Measurements from ENCODE around the gene SNX25. TPM values are rescaled to one million over a fixed set of nuclear protein-coding genes. Genes with fewer than 3 reads are reported as not detected.
"Not testable (repeated sequence)": the region's sequence is repeated elsewhere in the genome, so short reads cannot be mapped to it uniquely, and the experiment has no call there.

Gene SNX25
- total RNA-seq, 1 donor from 2014 or later, result 27.5 TPM

DNA sequence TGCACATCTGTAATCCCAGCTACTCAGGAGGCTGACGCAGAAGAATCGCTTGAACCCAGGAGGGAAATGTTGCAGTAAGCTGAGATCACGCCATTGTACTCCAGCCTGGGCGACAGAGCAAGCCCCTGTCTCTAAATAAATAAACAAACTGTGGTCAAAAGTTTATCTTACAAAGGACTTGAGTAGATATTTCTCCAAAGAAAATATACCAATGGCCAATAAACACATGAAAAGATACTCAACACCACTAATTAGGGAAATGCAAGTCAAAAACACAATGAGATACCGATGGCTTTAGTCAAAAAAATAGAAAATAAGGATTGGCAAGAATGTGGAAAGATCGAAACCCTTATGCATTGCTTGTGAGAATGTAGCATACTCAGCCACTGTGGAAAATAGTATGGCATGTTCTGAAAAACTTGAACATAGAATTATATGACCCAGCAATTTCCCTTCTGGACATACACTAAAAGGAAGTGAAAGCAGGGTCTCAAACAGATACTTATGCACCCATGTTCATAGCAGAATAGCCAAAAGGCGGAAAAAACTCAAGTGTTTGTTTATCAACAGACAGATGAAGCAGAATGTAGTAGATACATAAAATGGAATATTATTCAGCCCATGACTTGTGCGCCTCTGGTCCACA lies 3.6 kb upstream of the SNX25 start:
- no peak overlapping the region for H3K27ac Mint-ChIP-seq (ENCODE audit: unreplicated experiment)
- H3K27me3 Mint-ChIP-seq (ENCODE audit: unreplicated experiment), result peaks cover 12% of the 10 kb centered on the region
- H3K9me3 Mint-ChIP-seq (ENCODE audit: unreplicated experiment), result peaks cover 10% of the 10 kb centered on the region
- peaks cover 9% of the 10 kb centered on the region for H3K4me1 Mint-ChIP-seq (ENCODE audit: low read depth, unreplicated experiment)
- no peak overlapping the region for H3K4me3 Mint-ChIP-seq (ENCODE audit: unreplicated experiment)
- H3K36me3 Mint-ChIP-seq (ENCODE audit: unreplicated experiment), result no peaks in the 10 kb centered on the region
- TF ChIP-seq, protein P1, sequence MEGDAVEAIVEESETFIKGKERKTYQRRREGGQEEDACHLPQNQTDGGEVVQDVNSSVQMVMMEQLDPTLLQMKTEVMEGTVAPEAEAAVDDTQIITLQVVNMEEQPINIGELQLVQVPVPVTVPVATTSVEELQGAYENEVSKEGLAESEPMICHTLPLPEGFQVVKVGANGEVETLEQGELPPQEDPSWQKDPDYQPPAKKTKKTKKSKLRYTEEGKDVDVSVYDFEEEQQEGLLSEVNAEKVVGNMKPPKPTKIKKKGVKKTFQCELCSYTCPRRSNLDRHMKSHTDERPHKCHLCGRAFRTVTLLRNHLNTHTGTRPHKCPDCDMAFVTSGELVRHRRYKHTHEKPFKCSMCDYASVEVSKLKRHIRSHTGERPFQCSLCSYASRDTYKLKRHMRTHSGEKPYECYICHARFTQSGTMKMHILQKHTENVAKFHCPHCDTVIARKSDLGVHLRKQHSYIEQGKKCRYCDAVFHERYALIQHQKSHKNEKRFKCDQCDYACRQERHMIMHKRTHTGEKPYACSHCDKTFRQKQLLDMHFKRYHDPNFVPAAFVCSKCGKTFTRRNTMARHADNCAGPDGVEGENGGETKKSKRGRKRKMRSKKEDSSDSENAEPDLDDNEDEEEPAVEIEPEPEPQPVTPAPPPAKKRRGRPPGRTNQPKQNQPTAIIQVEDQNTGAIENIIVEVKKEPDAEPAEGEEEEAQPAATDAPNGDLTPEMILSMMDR (IDR thresholded peaks at IDR 0.05; ENCODE audit: partially characterized antibody, unreplicated experiment), result no peak
- no peak for DNase-seq

DNA sequence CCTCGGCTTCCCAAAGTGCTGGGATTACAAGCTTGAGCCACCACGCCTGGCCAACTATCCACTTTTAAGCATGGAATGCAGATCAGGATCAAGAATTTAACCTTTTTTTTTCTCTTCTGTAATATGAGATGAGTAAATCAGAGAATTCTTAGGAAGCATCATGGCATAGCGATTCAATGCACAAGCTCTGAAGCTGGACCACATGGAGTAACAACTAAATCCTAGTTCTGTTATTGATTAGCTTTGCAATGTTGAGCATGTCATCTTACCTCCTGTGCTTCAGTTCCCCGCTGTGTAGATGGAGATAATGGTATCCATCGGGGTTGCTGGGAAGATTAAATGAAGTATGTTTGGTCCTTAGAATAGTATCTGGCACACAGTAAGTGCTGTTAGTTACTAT lies 1.9 kb upstream of the SNX25 start:
- TF ChIP-seq, protein P1 (IDR thresholded peaks at IDR 0.05; ENCODE audit: partially characterized antibody, unreplicated experiment), result no peak
- peaks cover 11% of the 10 kb centered on the region for H3K27me3 Mint-ChIP-seq (ENCODE audit: unreplicated experiment)
- no peak for DNase-seq
- H3K27ac Mint-ChIP-seq (ENCODE audit: unreplicated experiment), result no peak overlapping the region
- peaks cover 15% of the 10 kb centered on the region for H3K4me1 Mint-ChIP-seq (ENCODE audit: low read depth, unreplicated experiment)
- no peaks in the 10 kb centered on the region for H3K36me3 Mint-ChIP-seq (ENCODE audit: unreplicated experiment)
- H3K4me3 Mint-ChIP-seq (ENCODE audit: unreplicated experiment), result no peak overlapping the region
- peaks cover 20% of the 10 kb centered on the region for H3K9me3 Mint-ChIP-seq (ENCODE audit: unreplicated experiment)

DNA sequence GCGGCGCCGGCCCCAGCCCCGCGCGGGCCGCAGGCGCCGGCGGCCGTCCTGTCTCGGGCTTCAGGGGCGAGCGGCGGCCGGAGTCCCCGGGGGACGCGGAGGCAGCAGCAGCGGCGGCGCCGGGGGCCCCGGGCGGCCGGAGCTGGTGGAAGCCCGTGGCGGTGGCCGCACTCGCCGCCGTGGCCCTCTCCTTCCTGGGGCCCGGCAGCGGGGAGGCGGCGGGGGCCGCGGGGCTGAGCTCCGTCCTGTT lies 379 bp downstream of the SNX25 start:
- not testable (repeated sequence) for H3K27ac Mint-ChIP-seq (ENCODE audit: unreplicated experiment); H3K36me3 Mint-ChIP-seq (ENCODE audit: unreplicated experiment); DNase-seq; H3K27me3 Mint-ChIP-seq (ENCODE audit: unreplicated experiment); H3K4me3 Mint-ChIP-seq (ENCODE audit: unreplicated experiment)
- peaks cover 15% of the 10 kb centered on the region for H3K9me3 Mint-ChIP-seq (ENCODE audit: unreplicated experiment)
- peaks cover 15% of the 10 kb centered on the region for H3K4me1 Mint-ChIP-seq (ENCODE audit: low read depth, unreplicated experiment)

DNA sequence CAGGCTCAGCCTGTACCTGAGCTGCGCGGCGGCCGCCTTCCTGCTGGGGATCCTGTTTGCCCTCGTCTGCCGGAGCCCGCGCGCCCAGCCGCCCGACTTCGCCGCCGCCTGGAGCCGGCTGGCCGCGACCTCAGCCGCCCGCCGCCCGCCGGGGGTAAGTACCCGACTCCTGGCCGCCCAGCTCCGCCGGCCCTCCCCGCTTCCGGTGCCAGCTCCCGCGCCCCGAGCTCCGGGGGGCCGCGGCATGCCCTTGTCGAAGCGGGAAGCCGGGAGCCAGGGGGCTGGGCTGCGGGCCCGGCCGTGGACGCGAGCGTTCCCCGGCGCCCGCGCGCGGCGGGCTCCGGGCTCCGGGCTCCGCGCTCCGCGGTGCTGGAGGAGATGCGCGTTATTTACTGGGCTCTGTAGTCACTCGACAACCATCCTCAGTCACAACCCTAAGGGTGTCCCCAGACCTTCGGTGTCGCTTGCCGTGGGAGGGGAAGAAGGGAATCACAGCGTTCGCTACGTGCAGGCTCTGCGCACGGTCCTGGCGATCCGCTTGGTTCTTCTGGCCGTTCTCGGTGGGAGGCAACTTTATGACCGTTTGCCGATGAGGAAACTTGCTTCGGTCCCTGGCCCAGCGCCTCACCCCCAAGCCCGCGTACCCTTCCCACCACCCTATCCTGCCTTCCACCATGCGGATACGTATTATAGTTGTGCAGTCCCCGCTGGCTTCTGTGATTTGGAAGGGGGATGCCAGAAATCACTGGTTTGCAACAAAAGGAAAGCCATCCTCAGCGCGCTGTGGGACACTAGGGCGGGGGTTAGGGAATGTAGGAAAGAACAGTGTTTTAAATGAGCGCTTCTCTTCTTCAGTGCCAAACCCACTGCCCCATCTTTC lies 944 bp downstream of the SNX25 start:
- H3K4me1 Mint-ChIP-seq (ENCODE audit: low read depth, unreplicated experiment), result peaks cover 15% of the 10 kb centered on the region
- H3K27ac Mint-ChIP-seq (ENCODE audit: unreplicated experiment), result peak overlapping the region; percentile 88
- H3K36me3 Mint-ChIP-seq (ENCODE audit: unreplicated experiment), result no peaks in the 10 kb centered on the region
- H3K4me3 Mint-ChIP-seq (ENCODE audit: unreplicated experiment), result peak overlapping the region; percentile 93
- TF ChIP-seq, protein P1 (IDR thresholded peaks at IDR 0.05; ENCODE audit: partially characterized antibody, unreplicated experiment), result no peak
- peak; percentile 66 for DNase-seq
- H3K27me3 Mint-ChIP-seq (ENCODE audit: unreplicated experiment), result peaks cover 5% of the 10 kb centered on the region
- H3K9me3 Mint-ChIP-seq (ENCODE audit: unreplicated experiment), result peaks cover 15% of the 10 kb centered on the region

DNA sequence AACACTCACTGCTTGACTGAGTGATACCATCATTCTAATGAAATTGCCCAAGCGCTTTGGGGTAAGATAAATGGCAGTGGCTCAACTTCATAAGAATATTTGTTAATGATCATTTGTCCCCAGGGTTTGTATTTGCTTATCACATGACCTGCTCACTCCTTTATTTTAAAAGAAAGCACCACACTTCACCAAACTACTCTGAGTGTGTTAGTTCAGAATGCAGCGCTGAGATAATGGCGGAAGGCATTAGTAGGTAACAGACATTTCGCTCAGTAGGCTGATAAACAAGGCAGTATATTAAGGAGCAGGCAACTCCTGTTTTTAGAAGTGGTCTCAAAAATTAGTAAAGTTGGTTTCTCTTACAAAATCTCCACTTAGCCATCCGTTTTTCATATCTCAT lies 1.6 kb downstream of the SNX25 start:
- Mint-ChIP-seq H3K4me3 (ENCODE audit: unreplicated experiment) (peak overlapping the region; percentile 93), H3K9me3 (ENCODE audit: unreplicated experiment) (peaks cover 15% of the 10 kb centered on the region), H3K27me3 (ENCODE audit: unreplicated experiment) (peaks cover 5% of the 10 kb centered on the region), H3K36me3 (ENCODE audit: unreplicated experiment) (no peaks in the 10 kb centered on the region), H3K27ac (ENCODE audit: unreplicated experiment) (peak overlapping the region; percentile 88), H3K4me1 (ENCODE audit: low read depth, unreplicated experiment) (peaks cover 15% of the 10 kb centered on the region)
- DNase-seq, result no peak
- TF ChIP-seq, protein P1 (IDR thresholded peaks at IDR 0.05; ENCODE audit: partially characterized antibody, unreplicated experiment), result no peak

All from glutamatergic neuron (in vitro differentiated cells).